ENCODE measurements around the gene GPR87.

The GPR87 gene

GRCh38 chr3:151316267-151316991, at the start of gene GPR87:
TSS of gene GPR87 (minus strand) at chr3:151316820. CDS start at chr3:151300100, 16,720 bp downstream.
- H3K27ac Mint-ChIP-seq, result no peak within 1 kb of the TSS
- no peaks in the 10 kb centered on the region for H3K9me3 Mint-ChIP-seq
- no peaks in the 10 kb centered on the region for H3K27me3 Mint-ChIP-seq
- no peaks in the 10 kb centered on the region for H3K4me1 Mint-ChIP-seq
- H3K4me3 Mint-ChIP-seq, result no peak within 1 kb of the TSS
- H3K36me3 Mint-ChIP-seq, result no peaks in the 10 kb centered on the region
- DNase-seq, result no peak
- ATAC-seq (replicated peaks), result no peak

- no peak overlapping the region for H3K27ac Mint-ChIP-seq
- ATAC-seq (replicated peaks), result no peak
These were observed 46.1 kb upstream of the GPR87 start for GRCh38 chr3:151362751-151363174.

GRCh38 chr3:151357463-151357850, 40.8 kb upstream of the GPR87 start:
- ATAC-seq (replicated peaks) (no peak), DNase-seq (no peak)
- H3K4me3 Mint-ChIP-seq, result no peak overlapping the region
- peaks cover 5 to 11% of the 10 kb centered on the region in 2 donors for H3K4me1 Mint-ChIP-seq
- no peaks in the 10 kb centered on the region for H3K36me3 Mint-ChIP-seq
- no peaks in the 10 kb centered on the region for H3K27me3 Mint-ChIP-seq
- no peaks in the 10 kb centered on the region for H3K9me3 Mint-ChIP-seq
- H3K27ac Mint-ChIP-seq, result no peak overlapping the region

More at GRCh38 chr3:151362751-151363174, 46.1 kb upstream of the GPR87 start:
- peaks cover 5 to 12% of the 10 kb centered on the region in 2 donors for H3K4me1 Mint-ChIP-seq
- H3K36me3 Mint-ChIP-seq, result no peaks in the 10 kb centered on the region
- no peaks in the 10 kb centered on the region for H3K27me3 Mint-ChIP-seq
- no peaks in the 10 kb centered on the region for H3K9me3 Mint-ChIP-seq
- H3K4me3 Mint-ChIP-seq, result no peak overlapping the region
- DNase-seq, result no peak

- Mint-ChIP-seq H3K9me3 (no peaks in the 10 kb centered on the region), H3K36me3 (no peaks in the 10 kb centered on the region), H3K27ac (no peak overlapping the region)
These were observed 40.3 kb upstream of the GPR87 start for GRCh38 chr3:151356794-151357462.

GRCh38 chr3:151351648-151352047, 35.0 kb upstream of the GPR87 start:
- Mint-ChIP-seq H3K27me3 (no peaks in the 10 kb centered on the region), H3K4me1 (peaks cover 11 to 34% of the 10 kb centered on the region in 2 donors), H3K27ac (peak overlapping the region; percentile 33), H3K4me3 (peak overlapping the region; percentile 46 to 63), H3K9me3 (no peaks in the 10 kb centered on the region), H3K36me3 (no peaks in the 10 kb centered on the region)
- peak; percentile 35 to 44 for ATAC-seq (replicated peaks)
- DNase-seq, result no peak

More at GRCh38 chr3:151356794-151357462, 40.3 kb upstream of the GPR87 start:
- peaks cover 7 to 16% of the 10 kb centered on the region in 2 donors for H3K4me1 Mint-ChIP-seq
- no peaks in the 10 kb centered on the region for H3K27me3 Mint-ChIP-seq
- no peak overlapping the region for H3K4me3 Mint-ChIP-seq
- ATAC-seq (replicated peaks) (peak; percentile 67 to 71), DNase-seq (no peak)

GRCh38 chr3:151351219-151351618, 34.6 kb upstream of the GPR87 start:
- peak; percentile 77 to 83 for ATAC-seq (replicated peaks)
- DNase-seq, result no peak
- Mint-ChIP-seq H3K9me3 (no peaks in the 10 kb centered on the region), H3K27ac (peak overlapping the region; percentile 33), H3K4me3 (peak overlapping the region; percentile 46 to 63), H3K27me3 (no peaks in the 10 kb centered on the region), H3K4me1 (peaks cover 13 to 38% of the 10 kb centered on the region in 2 donors), H3K36me3 (no peaks in the 10 kb centered on the region)

GRCh38 chr3:151350656-151351055, 34.0 kb upstream of the GPR87 start:
- H3K36me3 Mint-ChIP-seq, result no peaks in the 10 kb centered on the region
- no peaks in the 10 kb centered on the region for H3K27me3 Mint-ChIP-seq
- no peak overlapping the region for H3K27ac Mint-ChIP-seq
- peaks cover 16 to 44% of the 10 kb centered on the region in 2 donors for H3K4me1 Mint-ChIP-seq
- no peak overlapping the region for H3K4me3 Mint-ChIP-seq
- ATAC-seq (replicated peaks), result no peak
- H3K9me3 Mint-ChIP-seq, result no peaks in the 10 kb centered on the region
- DNase-seq, result no peak

- Mint-ChIP-seq H3K27ac (no peak overlapping the region), H3K36me3 (no peaks in the 10 kb centered on the region), H3K27me3 (no peaks in the 10 kb centered on the region), H3K4me3 (no peak overlapping the region), H3K4me1 (peaks cover 16 to 42% of the 10 kb centered on the region in 2 donors), H3K9me3 (peaks cover 0 to 1% of the 10 kb centered on the region in 2 donors)
- ATAC-seq (replicated peaks), result peak in 1 of 2 donors; percentile 44
- no peak for DNase-seq
These were observed 30.8 kb upstream of the GPR87 start for GRCh38 chr3:151347432-151347831.

GRCh38 chr3:151346292-151346691, 29.7 kb upstream of the GPR87 start:
- no peak for DNase-seq
- Mint-ChIP-seq H3K36me3 (no peaks in the 10 kb centered on the region), H3K4me1 (peaks cover 11 to 31% of the 10 kb centered on the region in 2 donors), H3K27me3 (no peaks in the 10 kb centered on the region), H3K27ac (peak overlapping the region; percentile 4), H3K4me3 (no peak overlapping the region), H3K9me3 (peaks cover 0 to 1% of the 10 kb centered on the region in 2 donors)
- ATAC-seq (replicated peaks), result no peak

- Mint-ChIP-seq H3K36me3 (no peaks in the 10 kb centered on the region), H3K4me3 (no peak overlapping the region), H3K4me1 (peaks cover 8 to 27% of the 10 kb centered on the region in 2 donors), H3K27ac (peak overlapping the region; percentile 4), H3K27me3 (no peaks in the 10 kb centered on the region), H3K9me3 (peaks cover 0 to 1% of the 10 kb centered on the region in 2 donors)
- DNase-seq (no peak), ATAC-seq (replicated peaks) (no peak)
These were observed 29.2 kb upstream of the GPR87 start for GRCh38 chr3:151345859-151346258.

GRCh38 chr3:151331696-151332095, 15.1 kb upstream of the GPR87 start:
- DNase-seq, result no peak
- Mint-ChIP-seq H3K36me3 (no peaks in the 10 kb centered on the region), H3K9me3 (no peaks in the 10 kb centered on the region), H3K27ac (no peak overlapping the region), H3K27me3 (no peaks in the 10 kb centered on the region), H3K4me3 (no peak overlapping the region), H3K4me1 (peaks cover 2 to 8% of the 10 kb centered on the region in 2 donors)
- no peak for ATAC-seq (replicated peaks)

GRCh38 chr3:151330899-151331298, 14.3 kb upstream of the GPR87 start:
- no peak for DNase-seq

GRCh38 chr3:151330379-151330778, 13.8 kb upstream of the GPR87 start:
- no peak for ATAC-seq (replicated peaks)
- H3K36me3 Mint-ChIP-seq, result no peaks in the 10 kb centered on the region
- H3K4me3 Mint-ChIP-seq, result no peak overlapping the region

More at GRCh38 chr3:151330899-151331298, 14.3 kb upstream of the GPR87 start:
- Mint-ChIP-seq H3K36me3 (no peaks in the 10 kb centered on the region), H3K4me3 (no peak overlapping the region), H3K9me3 (no peaks in the 10 kb centered on the region), H3K27ac (no peak overlapping the region), H3K4me1 (peaks cover 2 to 8% of the 10 kb centered on the region in 2 donors), H3K27me3 (no peaks in the 10 kb centered on the region)
- ATAC-seq (replicated peaks), result no peak

GRCh38 chr3:151329363-151329762, 12.7 kb upstream of the GPR87 start, which contains the start of gene P2RY13:
TSS of gene P2RY13 (minus strand) at chr3:151329549. CDS start at chr3:151329528, 21 bp downstream.
- peak within 1 kb of the TSS; percentile 1 for H3K27ac Mint-ChIP-seq
- ATAC-seq (replicated peaks), result no peak

More at GRCh38 chr3:151330379-151330778, 13.8 kb upstream of the GPR87 start:
- no peaks in the 10 kb centered on the region for H3K27me3 Mint-ChIP-seq
- no peaks in the 10 kb centered on the region for H3K9me3 Mint-ChIP-seq
- peaks cover 2 to 8% of the 10 kb centered on the region in 2 donors for H3K4me1 Mint-ChIP-seq
- DNase-seq, result no peak
- H3K27ac Mint-ChIP-seq, result no peak overlapping the region

More at GRCh38 chr3:151329363-151329762, 12.7 kb upstream of the GPR87 start, which contains the start of gene P2RY13:
- DNase-seq, result no peak
- Mint-ChIP-seq H3K36me3 (no peaks in the 10 kb centered on the region), H3K4me1 (peaks cover 2 to 8% of the 10 kb centered on the region in 2 donors), H3K27me3 (no peaks in the 10 kb centered on the region), H3K9me3 (no peaks in the 10 kb centered on the region), H3K4me3 (peak within 1 kb of the TSS; percentile 18 to 84)

Measured in stimulated activated naive B cell treated with anti-CD40 and anti-IgM and Interleukin-4, amounts not matched to agents 10 μg/mL and 1 μg/mL and 100 μg/mL, for 72 hours (primary cell).